ENCODE data around the gene CAMSAP1.

Gene CAMSAP1

GRCh38 chr9:135941288-135941995, 34.1 kb upstream of the CAMSAP1 start:
- in situ Hi-C loops (cut with MboI; ENCODE audit: low sequenced_read_pairs) = no loop called here

- in situ Hi-C loops (cut with MboI; ENCODE audit: low sequenced_read_pairs) = no loop called here
These were observed 32.3 kb upstream of the CAMSAP1 start for GRCh38 chr9:135939351-135940265.

GRCh38 chr9:135937521-135938489, 30.5 kb upstream of the CAMSAP1 start:
- in situ Hi-C loops (cut with MboI; ENCODE audit: low sequenced_read_pairs) = no loop called here

- in situ Hi-C loops (cut with MboI; ENCODE audit: low sequenced_read_pairs) = no loop called here
These were observed 25.8 kb upstream of the CAMSAP1 start for GRCh38 chr9:135933114-135933513.

GRCh38 chr9:135932656-135933055, 25.3 kb upstream of the CAMSAP1 start:
- in situ Hi-C loops (cut with MboI; ENCODE audit: low sequenced_read_pairs) = no loop called here

- in situ Hi-C loops (cut with MboI; ENCODE audit: low sequenced_read_pairs) = no loop called here
These were observed 24.0 kb upstream of the CAMSAP1 start for GRCh38 chr9:135931349-135931820.

- in situ Hi-C loops (cut with MboI; ENCODE audit: low sequenced_read_pairs) = no loop called here
These were observed 23.4 kb upstream of the CAMSAP1 start for GRCh38 chr9:135930446-135931345.

GRCh38 chr9:135929656-135930445, 22.5 kb upstream of the CAMSAP1 start:
- in situ Hi-C loops (cut with MboI; ENCODE audit: low sequenced_read_pairs) = no loop called here

- in situ Hi-C loops (cut with MboI; ENCODE audit: low sequenced_read_pairs) = no loop called here
These were observed 21.6 kb upstream of the CAMSAP1 start for GRCh38 chr9:135928731-135929655.

GRCh38 chr9:135928074-135928730, 20.9 kb upstream of the CAMSAP1 start:
- in situ Hi-C loops (cut with MboI; ENCODE audit: low sequenced_read_pairs) = no loop called here

- in situ Hi-C loops (cut with MboI; ENCODE audit: low sequenced_read_pairs) = no loop called here
These were observed 20.1 kb upstream of the CAMSAP1 start for GRCh38 chr9:135927195-135928013.

GRCh38 chr9:135926402-135927194, 19.3 kb upstream of the CAMSAP1 start:
- in situ Hi-C loops (cut with MboI; ENCODE audit: low sequenced_read_pairs) = no loop called here

GRCh38 chr9:135925496-135926133, 18.3 kb upstream of the CAMSAP1 start:
- in situ Hi-C loops (cut with MboI; ENCODE audit: low sequenced_read_pairs) = no loop called here

GRCh38 chr9:135924628-135925338, 17.4 kb upstream of the CAMSAP1 start:
- in situ Hi-C loops (cut with MboI; ENCODE audit: low sequenced_read_pairs) = no loop called here

- in situ Hi-C loops (cut with MboI; ENCODE audit: low sequenced_read_pairs) = no loop called here
These were observed 16.2 kb upstream of the CAMSAP1 start for GRCh38 chr9:135923508-135923907.

All from hTERT RPE-1 (cell line).